Activated T-helper 1 cell treated with anti-CD3 and anti-CD28 coated beads, Interleukin-12 subunit alpha, Interleukin-12 subunit beta, Interleukin-2, Interleukin-4 antibody, amounts not matched to agents 30 ng/mL and 10 ng/mL and 1 ng/mL, durations not matched to agents 14 hours and 24 hours and 36 hours (primary cell): ENCODE data around the gene GART. TPM values are rescaled to one million over a fixed set of nuclear protein-coding genes. Genes with fewer than 3 reads are reported as not detected.

Experiments
- DNase-seq: peaks from one replicate; pipeline ENCODE4 v3.0.0; 2021; ENCODE audit warnings: low spot score
- H3K27ac Mint-ChIP-seq: one replicate; pipeline ENCODE4 v1.8.0; 2021; ENCODE audit warnings: mild to moderate bottlenecking, mixed read lengths
- H3K27me3 Mint-ChIP-seq: one replicate; pipeline ENCODE4 v1.8.0; 2022; ENCODE audit warnings: mild to moderate bottlenecking, moderate library complexity, mixed read lengths; ENCODE audit not compliant: insufficient read depth
- H3K36me3 Mint-ChIP-seq: one replicate; pipeline ENCODE4 v1.8.0; 2021; ENCODE audit warnings: low read depth, mixed read lengths
- H3K4me1 Mint-ChIP-seq: one replicate; pipeline ENCODE4 v1.8.0; 2021; ENCODE audit warnings: low read depth, mixed read lengths
- H3K4me3 Mint-ChIP-seq: one replicate; pipeline ENCODE4 v1.8.0; 2021; ENCODE audit warnings: mild to moderate bottlenecking, moderate library complexity, mixed read lengths
- H3K9me3 Mint-ChIP-seq: one replicate; pipeline ENCODE4 v1.8.0; 2021; ENCODE audit warnings: mixed read lengths
- intact Hi-C: fragments of 100-400 bp; cut with micrococcal nuclease; formaldehyde crosslinking; loops from one replicate; pipeline ENCODE4 v1.15.1; 2024
- total RNA-seq: library from RNA; stranded (reverse); gene quantifications from 2 replicates; pipeline ENCODE4 v1.2.3, GENCODE V29; 2022

The GART gene
- total RNA-seq, 1 donor from 2014 or later: 210 TPM

DNA sequence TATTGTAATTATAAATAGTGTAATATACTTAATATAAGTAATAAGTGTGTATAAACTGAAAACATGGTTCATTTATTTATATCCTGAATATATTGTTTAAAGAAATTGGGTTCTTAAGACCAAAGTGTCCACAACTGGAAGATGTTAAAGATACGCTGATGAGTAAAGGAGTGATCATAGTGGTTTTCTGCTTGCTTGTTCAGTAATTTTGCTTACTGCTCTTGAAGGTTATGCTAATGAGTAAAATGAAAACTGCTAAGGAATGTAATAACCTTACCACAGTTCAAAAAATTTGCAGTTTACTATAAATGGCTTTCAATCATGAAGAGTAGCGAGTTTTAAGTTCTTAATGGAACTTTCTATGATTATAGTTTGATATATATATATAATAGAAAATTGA, 24.6 kb upstream of the GART start:
- Mint-ChIP-seq H3K27me3 (no peaks in the 10 kb centered on the region), H3K4me3 (no peak overlapping the region), H3K9me3 (no peaks in the 10 kb centered on the region), H3K36me3 (peaks cover 21% of the 10 kb centered on the region), H3K27ac (no peak overlapping the region), H3K4me1 (peaks cover 22% of the 10 kb centered on the region)
- no peak for DNase-seq
- intact Hi-C loops: loop anchor here (5.0 kb wide), 1 partner anchor 41 kb away; no protein-coding TSS in a partner anchor

DNA sequence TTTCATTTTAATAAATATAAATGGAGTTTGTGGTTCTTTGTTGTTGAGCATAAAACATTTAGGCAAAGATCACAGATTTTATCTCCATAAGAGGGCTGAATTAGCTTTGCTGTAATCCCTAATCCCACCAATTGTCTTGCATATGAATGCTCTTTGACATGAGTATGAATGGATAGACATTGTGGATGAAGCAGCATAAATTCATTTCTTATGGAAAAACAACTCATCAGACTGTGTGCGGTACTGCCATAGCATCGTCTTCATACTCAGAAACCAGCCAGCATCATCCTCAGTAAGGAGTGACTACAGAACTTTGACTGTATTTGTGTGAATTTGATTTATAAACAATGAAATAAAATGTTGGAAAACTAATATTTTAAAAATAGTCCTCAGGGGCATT, 20.5 kb upstream of the GART start:
- Mint-ChIP-seq H3K36me3 (peaks cover 44% of the 10 kb centered on the region), H3K9me3 (no peaks in the 10 kb centered on the region), H3K4me1 (peaks cover 36% of the 10 kb centered on the region), H3K27me3 (no peaks in the 10 kb centered on the region), H3K27ac (no peak overlapping the region), H3K4me3 (no peak overlapping the region)
- DNase-seq: no peak
- intact Hi-C loops: no loop called here

DNA sequence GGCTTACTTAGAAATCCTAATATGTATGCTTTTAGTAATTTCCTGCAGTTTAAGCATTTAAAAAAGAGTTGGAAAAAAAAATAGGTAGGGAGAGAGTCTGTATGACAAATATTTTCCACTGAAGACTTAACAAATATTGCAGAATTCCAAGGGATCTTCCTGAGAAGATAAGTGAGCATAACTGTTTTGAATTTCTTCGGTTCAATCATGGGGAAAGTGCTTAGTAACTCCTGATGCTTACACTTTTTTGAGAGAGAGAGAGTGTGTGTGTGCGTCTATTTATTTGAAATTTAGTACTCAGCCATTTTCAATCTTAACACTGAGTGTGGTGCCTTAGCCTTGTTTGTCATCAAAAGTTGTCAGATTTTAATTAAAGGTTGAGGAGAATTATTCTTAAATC, 19.5 kb upstream of the GART start:
- DNase-seq: no peak
- H3K27ac Mint-ChIP-seq: peak overlapping the region; percentile 43
- H3K4me3 Mint-ChIP-seq: no peak overlapping the region
- H3K9me3 Mint-ChIP-seq: no peaks in the 10 kb centered on the region
- H3K36me3 Mint-ChIP-seq: peaks cover 51% of the 10 kb centered on the region
- H3K4me1 Mint-ChIP-seq: peaks cover 46% of the 10 kb centered on the region
- intact Hi-C loops: no loop called here
- no peaks in the 10 kb centered on the region for H3K27me3 Mint-ChIP-seq

DNA sequence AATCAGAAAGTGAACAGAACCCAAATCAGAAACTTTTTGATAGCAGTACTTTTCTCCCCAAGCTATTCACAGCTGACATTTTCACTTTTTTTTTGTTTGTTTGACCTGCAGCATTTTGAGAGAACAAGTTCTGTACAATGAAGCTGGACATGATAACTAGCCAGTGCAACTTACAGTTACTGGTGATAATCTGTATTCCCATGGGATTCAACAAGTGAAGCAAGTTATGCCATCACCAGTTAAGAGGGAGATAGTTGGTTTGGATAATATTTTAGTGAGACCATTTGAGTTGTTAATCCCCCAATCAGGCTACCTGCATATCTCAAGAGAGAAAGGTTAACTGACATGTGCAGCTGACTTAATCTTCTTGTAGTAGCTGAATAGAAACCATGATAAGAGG, 19.0 kb upstream of the GART start:
- intact Hi-C loops: no loop called here
- no peaks in the 10 kb centered on the region for H3K27me3 Mint-ChIP-seq
- H3K4me1 Mint-ChIP-seq: peaks cover 50% of the 10 kb centered on the region
- no peak overlapping the region for H3K4me3 Mint-ChIP-seq
- H3K9me3 Mint-ChIP-seq: no peaks in the 10 kb centered on the region
- peak overlapping the region; percentile 43 for H3K27ac Mint-ChIP-seq
- H3K36me3 Mint-ChIP-seq: peaks cover 54% of the 10 kb centered on the region
- DNase-seq: no peak

DNA sequence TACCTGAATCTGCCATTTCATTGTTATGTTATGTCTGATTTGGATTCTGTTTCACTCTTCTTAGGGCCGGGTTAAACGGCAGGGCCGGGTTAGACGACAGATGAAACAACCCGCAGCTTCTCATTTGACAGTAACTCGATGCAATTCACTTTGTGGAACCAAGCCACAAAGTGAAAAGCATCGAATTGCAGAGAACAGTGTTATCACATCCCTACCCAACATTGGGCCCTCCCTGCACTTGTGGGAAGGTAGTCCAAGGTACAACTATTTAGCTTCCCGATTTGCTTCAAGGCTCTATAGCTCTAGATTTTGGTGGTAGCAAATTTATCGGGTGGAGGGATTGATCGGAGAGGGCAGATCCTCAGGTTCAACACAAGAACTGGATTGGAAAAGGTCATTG, 17.9 kb upstream of the GART start:
- Mint-ChIP-seq H3K9me3 (no peaks in the 10 kb centered on the region), H3K27ac (no peak overlapping the region), H3K4me1 (peaks cover 61% of the 10 kb centered on the region), H3K27me3 (no peaks in the 10 kb centered on the region), H3K4me3 (no peak overlapping the region), H3K36me3 (peaks cover 58% of the 10 kb centered on the region)
- intact Hi-C loops: no loop called here
- DNase-seq: no peak

DNA sequence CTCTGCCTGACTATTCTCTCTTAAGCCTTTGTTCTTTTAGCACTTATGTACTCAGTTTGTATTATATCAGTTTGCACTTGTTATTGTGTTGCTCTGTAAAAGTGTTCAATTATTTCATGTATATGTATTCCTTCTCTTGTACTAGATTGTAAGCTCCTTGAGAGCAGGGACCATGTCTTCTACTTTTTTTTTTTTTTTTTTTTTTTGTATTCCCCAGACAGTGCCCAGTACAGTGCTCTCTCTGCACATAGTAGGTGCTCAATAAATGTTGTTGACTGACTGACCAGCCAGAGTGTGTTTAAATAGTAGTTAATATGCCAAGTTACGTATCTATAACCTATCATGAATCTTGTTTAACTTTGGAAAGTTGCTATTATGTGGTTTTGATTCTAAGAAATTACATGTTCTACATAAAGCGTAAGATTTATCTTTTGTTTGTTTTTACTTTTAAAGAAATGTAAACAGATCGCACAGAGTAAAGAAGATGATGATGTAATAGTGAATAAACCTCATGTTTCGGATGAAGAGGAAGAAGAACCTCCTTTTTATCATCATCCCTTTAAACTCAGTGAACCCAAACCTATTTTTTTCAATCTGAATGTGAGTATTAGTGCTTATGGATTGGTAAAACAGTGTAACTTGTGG, 17.0 kb upstream of the GART start:
- intact Hi-C loops: no loop called here
- peaks cover 70% of the 10 kb centered on the region for H3K4me1 Mint-ChIP-seq
- H3K9me3 Mint-ChIP-seq: no peaks in the 10 kb centered on the region
- peak overlapping the region; percentile 46 for H3K27ac Mint-ChIP-seq
- DNase-seq: no peak
- H3K36me3 Mint-ChIP-seq: peaks cover 67% of the 10 kb centered on the region
- H3K27me3 Mint-ChIP-seq: no peaks in the 10 kb centered on the region
- no peak overlapping the region for H3K4me3 Mint-ChIP-seq

DNA sequence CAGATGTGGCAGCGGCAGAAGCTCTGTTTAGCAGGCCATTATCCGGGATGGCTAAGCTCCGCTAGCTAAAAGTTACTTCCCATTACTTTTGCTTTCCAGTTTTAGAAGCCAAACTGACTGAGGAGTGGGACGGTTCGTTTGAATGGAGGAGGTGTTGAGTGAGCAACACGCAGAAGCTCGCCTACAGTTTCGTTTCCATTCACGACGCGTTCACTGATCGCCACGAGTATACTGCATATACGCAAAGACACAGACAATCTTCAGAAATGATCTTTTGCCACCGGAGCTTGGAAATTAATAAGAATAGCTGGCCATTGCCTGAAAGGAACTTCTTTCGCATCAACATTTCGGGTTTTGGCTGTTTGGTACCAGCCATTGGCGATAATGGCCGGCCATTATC, 15.5 kb upstream of the GART start:
- Mint-ChIP-seq H3K4me3 (no peak overlapping the region), H3K4me1 (peaks cover 61% of the 10 kb centered on the region), H3K36me3 (peaks cover 69% of the 10 kb centered on the region), H3K27me3 (no peaks in the 10 kb centered on the region), H3K9me3 (no peaks in the 10 kb centered on the region), H3K27ac (no peak overlapping the region)
- no peak for DNase-seq
- intact Hi-C loops: no loop called here

DNA sequence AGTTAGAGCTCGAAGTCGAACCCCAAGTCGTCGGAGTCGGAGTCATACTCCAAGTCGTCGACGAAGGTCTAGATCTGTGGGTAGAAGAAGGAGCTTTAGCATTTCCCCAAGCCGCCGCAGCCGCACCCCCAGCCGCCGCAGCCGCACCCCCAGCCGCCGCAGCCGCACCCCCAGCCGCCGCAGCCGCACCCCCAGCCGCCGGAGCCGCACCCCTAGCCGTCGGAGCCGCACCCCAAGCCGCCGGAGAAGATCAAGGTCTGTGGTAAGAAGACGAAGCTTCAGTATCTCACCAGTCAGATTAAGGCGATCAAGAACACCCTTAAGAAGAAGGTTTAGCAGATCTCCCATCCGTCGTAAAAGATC, 13.0 kb upstream of the GART start:
- Mint-ChIP-seq H3K9me3 (no peaks in the 10 kb centered on the region), H3K27ac (no peak overlapping the region), H3K4me3 (no peak overlapping the region), H3K4me1 (peaks cover 49% of the 10 kb centered on the region), H3K36me3 (peaks cover 64% of the 10 kb centered on the region), H3K27me3 (no peaks in the 10 kb centered on the region)
- intact Hi-C loops: loop anchor here (2.0 kb wide), 1 partner anchor 16 kb away; no protein-coding TSS in a partner anchor
- no peak for DNase-seq

DNA sequence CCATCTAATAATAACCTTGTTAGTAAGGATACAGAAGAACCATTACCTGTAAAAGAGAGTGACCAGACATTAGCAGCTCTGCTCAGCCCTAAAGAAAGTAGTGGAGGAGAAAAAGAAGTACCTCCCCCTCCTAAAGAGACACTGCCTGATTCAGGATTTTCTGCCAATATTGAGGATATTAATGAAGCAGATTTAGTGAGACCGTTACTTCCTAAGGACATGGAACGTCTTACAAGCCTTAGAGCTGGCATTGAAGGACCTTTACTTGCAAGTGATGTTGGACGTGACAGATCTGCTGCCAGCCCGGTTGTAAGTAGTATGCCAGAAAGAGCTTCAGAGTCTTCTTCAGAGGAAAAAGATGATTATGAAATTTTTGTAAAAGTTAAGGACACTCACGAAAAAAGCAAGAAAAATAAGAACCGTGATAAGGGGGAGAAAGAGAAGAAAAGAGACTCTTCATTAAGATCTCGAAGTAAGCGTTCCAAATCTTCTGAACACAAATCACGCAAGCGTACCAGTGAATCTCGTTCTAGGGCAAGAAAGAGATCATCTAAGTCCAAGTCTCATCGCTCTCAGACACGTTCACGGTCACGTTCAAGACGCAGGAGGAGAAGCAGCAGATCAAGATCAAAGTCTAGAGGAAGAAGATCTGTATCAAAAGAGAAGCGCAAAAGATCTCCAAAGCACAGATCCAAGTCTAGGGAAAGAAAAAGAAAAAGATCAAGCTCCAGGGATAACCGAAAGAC, 12.5 kb upstream of the GART start:
- intact Hi-C loops: loop anchor here (2.0 kb wide), 1 partner anchor 16 kb away; no protein-coding TSS in a partner anchor
- peak overlapping the region; percentile 34 for H3K27ac Mint-ChIP-seq
- H3K4me3 Mint-ChIP-seq: peak overlapping the region; percentile 65
- no peak for DNase-seq
- peaks cover 49% of the 10 kb centered on the region for H3K4me1 Mint-ChIP-seq
- H3K27me3 Mint-ChIP-seq: no peaks in the 10 kb centered on the region
- peaks cover 63% of the 10 kb centered on the region for H3K36me3 Mint-ChIP-seq
- H3K9me3 Mint-ChIP-seq: no peaks in the 10 kb centered on the region

DNA sequence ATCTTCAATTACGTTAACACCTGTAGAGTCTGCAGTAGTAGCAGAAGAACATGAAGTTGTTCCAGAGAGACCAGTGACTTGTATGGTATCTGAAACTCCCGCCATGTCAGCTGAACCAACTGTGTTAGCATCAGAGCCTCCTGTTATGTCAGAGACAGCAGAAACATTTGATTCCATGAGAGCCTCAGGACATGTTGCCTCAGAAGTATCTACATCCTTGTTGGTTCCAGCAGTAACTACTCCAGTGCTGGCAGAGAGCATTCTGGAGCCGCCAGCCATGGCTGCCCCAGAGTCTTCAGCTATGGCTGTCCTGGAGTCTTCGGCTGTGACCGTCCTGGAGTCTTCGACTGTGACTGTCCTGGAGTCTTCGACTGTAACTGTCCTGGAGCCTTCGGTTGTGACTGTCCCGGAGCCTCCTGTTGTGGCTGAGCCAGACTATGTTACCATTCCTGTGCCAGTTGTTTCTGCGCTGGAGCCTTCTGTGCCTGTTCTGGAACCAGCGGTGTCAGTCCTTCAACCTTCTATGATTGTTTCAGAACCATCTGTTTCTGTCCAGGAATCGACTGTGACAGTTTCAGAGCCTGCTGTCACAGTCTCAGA, 11.2 kb upstream of the GART start:
- Mint-ChIP-seq H3K9me3 (no peaks in the 10 kb centered on the region), H3K27ac (no peak overlapping the region), H3K4me1 (peaks cover 42% of the 10 kb centered on the region), H3K36me3 (peaks cover 61% of the 10 kb centered on the region), H3K27me3 (no peaks in the 10 kb centered on the region), H3K4me3 (no peak overlapping the region)
- intact Hi-C loops: no loop called here
- no peak for DNase-seq

DNA sequence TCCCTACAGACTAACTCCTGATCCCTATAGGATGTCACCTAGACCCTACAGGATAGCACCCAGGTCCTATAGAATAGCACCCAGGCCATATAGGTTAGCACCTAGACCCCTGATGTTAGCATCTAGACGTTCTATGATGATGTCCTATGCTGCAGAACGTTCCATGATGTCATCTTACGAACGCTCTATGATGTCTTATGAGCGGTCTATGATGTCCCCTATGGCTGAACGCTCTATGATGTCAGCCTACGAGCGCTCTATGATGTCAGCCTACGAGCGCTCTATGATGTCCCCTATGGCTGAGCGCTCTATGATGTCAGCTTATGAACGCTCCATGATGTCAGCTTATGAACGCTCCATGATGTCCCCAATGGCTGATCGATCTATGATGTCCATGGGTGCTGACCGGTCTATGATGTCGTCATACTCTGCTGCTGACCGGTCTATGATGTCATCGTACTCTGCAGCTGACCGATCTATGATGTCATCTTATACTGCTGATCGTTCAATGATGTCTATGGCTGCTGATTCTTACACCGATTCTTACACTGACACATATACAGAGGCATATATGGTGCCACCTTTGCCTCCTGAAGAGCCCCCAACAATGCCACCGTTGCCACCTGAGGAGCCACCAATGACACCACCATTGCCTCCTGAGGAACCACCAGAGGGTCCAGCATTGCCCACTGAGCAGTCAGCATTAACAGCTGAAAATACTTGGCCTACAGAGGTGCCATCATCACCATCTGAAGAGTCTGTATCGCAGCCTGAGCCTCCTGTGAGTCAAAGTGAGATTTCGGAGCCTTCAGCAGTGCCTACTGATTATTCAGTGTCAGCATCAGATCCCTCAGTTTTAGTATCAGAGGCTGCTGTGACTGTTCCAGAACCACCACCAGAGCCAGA, 10.4 kb upstream of the GART start:
- H3K4me3 Mint-ChIP-seq: no peak overlapping the region

DNA sequence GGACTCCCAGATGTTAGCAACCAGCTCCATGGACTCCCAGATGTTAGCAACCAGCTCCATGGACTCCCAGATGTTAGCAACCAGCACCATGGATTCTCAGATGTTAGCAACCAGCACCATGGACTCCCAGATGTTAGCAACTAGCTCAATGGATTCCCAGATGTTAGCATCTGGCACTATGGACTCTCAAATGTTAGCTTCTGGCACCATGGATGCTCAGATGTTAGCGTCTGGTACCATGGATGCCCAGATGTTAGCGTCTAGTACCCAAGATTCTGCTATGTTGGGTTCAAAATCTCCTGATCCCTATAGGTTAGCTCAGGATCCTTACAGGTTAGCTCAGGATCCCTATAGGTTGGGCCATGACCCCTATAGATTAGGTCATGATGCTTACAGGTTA, 9.7 kb upstream of the GART start:
- Mint-ChIP-seq H3K9me3 (no peaks in the 10 kb centered on the region), H3K27me3 (no peaks in the 10 kb centered on the region), H3K4me1 (peaks cover 28% of the 10 kb centered on the region), H3K4me3 (no peak overlapping the region), H3K36me3 (peaks cover 48% of the 10 kb centered on the region), H3K27ac (no peak overlapping the region)
- DNase-seq: no peak
- intact Hi-C loops: no loop called here

More for the DNA sequence above, 10.4 kb upstream of the GART start:
- no peak overlapping the region for H3K27ac Mint-ChIP-seq
- peaks cover 35% of the 10 kb centered on the region for H3K4me1 Mint-ChIP-seq
- intact Hi-C loops: no loop called here
- H3K9me3 Mint-ChIP-seq: no peaks in the 10 kb centered on the region
- H3K27me3 Mint-ChIP-seq: no peaks in the 10 kb centered on the region
- peaks cover 54% of the 10 kb centered on the region for H3K36me3 Mint-ChIP-seq
- DNase-seq: no peak
